HG03342 (cell line): ENCODE data around the gene CCM2.
"Not testable (repeated sequence)": the region's sequence is repeated elsewhere in the genome, so short reads cannot be mapped to it uniquely, and the experiment has no call there.

ENCODE experiments used
- ATAC-seq: cut with Tn5 transposase; IDR thresholded peaks from one replicate; pipeline ENCODE4 v1.9.1; 2021; ENCODE audit warnings: mild to moderate bottlenecking, moderate library complexity; ENCODE audit not compliant: unreplicated experiment

Gene CCM2

DNA sequence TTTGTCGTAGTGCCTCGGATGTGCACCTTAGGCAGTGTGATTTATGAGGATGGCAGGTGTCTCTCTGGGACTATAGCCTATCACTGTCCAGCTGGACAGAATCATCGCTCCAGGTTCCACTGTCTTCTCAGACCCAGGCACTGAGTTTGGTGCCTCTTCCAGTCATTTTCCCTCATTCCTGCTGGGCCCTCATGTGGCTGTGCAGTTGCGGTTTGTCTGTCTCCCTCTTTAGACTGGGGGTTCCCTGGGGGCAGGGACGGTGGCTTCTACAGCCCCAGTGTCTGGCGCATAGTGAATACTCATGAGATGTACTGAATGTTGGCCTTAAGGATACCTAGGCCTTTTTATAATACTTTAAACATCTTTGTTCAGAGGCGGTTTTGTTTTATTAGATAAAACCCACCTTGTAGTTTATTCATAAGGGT is 28.9 kb downstream of the CCM2 start:
- ATAC-seq = no peak

DNA sequence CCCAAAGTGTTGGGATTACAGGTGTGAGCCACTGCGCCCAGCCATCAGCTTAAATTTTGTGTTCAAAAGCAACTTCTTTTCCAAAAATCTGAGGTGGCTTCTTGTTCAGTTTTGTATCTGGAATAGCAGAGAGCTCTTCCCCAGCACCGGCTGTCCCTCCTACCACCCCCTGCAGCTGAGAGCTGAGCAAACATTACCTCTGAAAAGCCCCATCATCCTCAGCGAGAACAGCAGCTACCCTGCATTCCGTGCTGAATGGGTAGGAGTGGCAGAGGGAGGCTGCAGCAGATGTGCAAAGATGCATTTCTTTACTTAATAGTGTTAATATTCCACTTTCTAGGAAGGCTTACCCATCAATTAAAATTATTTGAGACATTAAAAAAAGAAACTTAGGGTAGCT is 31.8 kb downstream of the CCM2 start:
- no peak for ATAC-seq

DNA sequence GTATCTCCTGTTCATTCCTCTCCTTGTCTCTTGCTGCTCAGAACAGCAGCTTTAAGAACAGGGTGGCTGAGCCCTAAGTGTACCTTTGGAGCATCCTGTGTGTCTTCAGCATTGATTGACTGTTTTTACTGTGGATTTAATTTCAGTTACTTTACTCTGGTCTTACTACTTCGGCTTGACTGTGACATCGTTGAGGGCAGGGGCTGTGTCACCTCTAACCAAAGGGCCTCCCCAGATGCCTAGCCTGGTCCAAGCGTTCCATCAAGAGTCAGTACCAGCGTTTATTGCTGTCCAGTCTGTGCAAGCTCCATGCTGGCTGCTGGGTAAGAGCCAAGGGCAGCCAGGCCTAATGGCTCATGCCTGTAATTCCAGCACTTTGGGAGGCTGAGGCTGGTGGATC is 32.4 kb downstream of the CCM2 start:
- ATAC-seq = no peak

DNA sequence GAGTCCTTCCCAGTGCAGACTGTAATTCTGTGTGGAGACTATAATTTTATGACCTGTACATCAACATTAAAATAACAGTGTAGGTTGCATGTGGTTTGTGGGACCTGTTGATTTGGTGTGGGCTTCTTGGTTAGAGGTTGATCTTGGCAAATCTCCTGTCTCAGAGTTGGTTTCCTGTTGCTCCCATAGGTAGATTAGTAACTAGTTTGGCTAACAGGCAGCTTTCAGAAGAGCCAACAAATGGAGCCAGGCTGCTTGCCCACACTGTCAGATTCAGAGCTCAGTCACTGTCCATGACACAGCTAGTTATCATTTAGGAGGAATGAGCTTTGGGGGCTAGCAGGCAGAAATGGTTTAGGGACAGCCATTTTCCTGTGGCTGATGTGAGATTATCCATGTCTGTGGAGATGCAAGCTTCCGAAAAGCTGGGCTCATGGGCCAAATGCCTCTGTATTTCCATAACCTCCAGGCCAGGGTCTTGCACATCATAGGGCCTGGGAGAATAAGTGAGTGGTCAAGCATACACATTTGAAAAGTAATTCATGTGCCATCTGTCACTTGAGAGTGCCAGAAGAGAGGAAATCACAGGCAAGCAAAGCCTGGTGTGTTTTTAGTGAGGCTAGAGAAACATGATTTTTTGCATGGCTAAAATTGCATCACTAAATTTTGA is 33.4 kb downstream of the CCM2 start:
- ATAC-seq = no peak

DNA sequence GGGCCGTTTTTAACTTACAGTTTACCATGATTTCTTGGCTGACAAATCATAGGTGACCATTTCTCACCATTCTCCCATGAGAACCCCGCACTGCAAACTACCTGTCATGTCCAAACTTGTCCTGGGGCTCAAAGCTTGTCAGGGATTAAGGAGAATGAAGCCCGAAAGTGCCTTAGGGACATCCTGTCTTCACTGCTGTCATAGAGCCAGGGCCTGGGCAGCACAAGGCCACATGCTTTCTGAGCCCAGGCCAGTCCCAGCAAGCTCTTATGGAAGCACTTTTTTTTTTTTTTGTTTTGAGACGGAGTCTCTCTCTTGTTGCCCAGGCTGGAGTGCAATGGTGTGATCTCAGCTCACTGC is 33.9 kb downstream of the CCM2 start:
- no peak for ATAC-seq

DNA sequence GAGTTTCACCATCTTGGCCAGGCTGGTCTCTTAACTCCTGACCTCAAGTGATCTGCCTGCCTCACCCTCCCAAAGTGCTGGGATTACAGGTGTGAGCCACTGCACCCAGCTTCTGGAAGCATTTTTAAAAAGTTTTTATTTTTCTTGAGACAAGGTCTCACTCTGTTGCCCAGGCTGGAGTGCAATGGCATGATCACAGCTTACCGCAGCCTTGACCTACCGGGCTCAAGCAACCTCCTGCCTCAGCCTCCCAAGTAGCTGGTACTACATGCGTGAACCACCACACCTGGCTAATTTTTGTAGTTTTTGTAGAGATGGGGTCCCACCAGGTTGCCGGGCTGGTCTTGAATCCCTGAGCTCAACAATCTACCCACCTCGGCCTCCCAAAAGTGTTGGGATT is 34.7 kb downstream of the CCM2 start:
- ATAC-seq = not testable (repeated sequence)

DNA sequence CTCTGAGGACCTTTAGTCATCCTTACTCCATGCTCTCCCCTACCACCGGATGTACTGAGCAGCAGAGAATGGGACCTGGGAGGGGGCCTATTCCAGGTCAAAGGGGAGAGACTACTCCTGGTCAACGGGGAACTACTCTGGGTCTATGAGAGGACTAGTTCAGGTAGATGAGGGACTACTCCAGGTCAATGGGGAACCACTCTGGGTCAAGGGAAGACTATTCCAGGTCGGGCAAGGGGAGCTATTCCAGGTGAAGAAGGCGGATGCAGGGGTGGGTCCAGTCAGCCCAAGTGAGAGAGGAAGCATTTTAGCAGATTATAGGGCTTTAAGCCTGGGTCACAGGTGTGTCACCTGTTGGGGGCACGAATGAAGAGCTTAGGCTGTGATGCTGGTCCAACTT is 35.4 kb downstream of the CCM2 start:
- no peak for ATAC-seq

DNA sequence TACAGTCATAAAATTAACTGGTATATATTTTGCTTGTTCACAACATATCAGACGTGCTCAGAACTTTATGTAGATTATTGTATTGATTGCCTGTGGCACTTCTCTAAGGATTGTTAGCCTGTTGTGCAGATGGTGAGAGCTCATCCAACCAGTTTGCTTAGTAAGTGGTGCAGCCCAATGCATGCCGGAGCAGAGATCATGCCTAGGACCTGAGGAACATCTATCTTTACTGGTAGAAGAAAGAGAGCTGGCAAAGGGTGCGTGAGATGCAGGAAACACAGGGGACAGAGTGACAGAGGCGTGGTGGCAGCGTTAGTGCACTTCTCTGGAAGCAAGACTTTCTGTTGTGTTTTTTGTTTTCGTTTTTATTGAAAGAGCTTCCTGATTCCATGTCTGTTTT is 35.9 kb downstream of the CCM2 start:
- ATAC-seq = no peak

DNA sequence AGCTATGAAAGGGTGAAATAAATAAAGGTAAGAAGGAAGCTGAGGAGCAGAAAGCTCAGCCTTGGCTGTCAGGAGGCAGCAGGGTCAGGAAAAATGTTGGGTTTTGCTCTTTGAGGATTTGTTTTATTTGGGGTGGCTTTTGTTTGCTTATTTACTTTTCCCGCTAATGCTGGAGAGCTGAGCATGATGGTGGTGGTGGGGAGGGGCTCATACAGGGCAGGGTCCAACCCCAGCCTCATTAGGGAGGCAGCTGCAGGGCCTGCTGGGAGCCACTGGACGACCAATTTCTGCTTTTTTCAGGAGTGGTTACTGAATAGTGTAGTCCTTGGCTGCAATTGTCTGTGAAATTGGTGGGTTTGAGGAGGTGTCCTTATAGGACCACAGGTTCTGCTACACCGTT is 36.3 kb downstream of the CCM2 start:
- ATAC-seq = no peak

DNA sequence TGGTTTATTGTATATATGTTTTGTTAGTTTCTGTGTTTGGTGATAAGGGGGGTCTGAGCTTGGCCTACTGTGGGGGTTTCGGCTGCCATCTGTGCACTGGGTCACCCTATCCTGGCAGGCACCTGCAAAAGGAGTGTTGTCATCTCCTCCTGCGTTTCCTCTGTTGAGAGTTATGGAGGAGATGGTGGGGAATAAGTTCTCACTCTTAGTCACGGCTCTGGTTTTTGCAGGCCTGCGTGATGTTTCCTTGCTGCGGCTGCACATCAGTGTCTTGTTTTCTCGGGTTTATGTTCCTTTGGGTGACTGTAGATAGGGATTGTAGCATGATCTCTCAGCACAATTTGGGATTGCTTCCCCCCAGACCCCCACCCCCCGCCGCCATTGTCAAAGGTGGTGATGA is 36.8 kb downstream of the CCM2 start:
- ATAC-seq = no peak

DNA sequence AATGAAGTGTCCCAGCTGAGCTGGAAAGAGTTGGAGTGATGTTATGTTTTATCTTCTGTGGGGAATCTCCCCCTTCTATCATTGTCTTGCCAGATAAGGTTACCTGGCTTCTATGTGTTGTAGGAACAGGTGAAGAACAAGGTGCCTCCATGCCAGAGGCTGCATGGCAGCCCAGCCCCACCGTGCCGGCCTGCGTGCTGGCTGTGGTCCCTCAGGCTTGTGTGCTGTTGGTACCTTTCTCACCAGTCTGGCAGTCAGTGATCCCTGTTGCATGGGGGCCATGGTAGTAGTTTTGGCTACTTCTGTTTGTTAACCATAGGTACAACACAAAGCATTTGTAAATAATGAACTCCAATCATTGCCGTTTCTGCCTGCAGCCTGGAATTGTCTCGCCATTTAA is 37.9 kb downstream of the CCM2 start:
- ATAC-seq = no peak

DNA sequence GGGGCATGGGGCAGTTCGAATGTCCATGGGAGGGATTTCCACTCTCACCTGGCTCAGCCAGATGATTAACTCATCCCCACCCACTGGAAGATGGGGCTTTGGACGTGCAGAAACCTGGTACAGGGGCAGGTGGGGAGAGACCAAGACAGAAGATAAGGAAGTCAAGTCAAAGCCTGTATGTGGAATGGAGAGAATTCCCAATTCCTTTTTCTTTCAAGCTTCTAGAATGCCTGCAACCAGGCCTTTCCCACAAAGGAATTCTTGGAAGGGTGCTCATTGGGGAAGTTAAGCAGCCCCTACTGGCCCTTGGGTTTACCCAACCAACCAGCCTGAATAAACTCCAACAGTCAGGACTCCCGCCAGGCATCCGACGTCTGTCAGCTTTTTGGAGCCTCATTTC is 39.1 kb downstream of the CCM2 start:
- no peak for ATAC-seq

DNA sequence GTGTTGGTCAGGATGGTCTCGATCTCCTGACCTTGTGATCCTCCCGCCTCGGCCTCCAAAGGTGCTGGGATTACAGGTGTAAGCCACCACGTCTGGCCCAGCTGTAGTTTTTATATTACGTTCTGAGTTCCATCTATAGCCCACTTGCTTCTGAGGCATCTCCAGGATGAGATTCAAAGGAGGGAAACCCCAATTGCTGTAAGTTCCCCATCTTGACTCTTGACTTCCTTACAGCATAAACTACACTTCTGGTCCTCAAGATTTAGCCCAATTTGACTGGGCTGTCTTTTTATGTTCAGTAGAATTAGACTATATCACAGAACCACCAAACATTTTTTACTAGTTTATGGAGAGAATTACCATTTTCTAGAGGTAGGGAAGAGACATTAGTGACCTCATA is 44.3 kb downstream of the CCM2 start:
- no peak for ATAC-seq

DNA sequence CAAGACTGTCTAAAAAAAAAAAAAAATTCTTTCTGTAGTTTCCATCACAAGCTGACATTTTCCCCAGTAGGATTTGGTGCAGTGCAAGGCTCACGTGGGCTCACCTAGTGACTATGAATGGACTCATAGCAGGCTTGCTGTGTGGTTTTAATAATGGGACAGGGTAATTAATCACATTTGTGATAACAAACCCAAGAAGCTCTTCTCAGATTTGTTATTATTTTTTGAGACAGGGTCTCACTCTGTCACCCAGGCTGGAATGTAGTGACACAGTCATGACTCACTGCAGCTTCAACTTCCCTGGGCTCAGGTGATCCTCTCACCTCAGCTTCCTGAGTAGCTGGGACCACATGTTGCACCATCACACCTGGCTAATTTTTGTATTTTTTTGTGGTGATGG is 48.7 kb downstream of the CCM2 start:
- no peak for ATAC-seq

DNA sequence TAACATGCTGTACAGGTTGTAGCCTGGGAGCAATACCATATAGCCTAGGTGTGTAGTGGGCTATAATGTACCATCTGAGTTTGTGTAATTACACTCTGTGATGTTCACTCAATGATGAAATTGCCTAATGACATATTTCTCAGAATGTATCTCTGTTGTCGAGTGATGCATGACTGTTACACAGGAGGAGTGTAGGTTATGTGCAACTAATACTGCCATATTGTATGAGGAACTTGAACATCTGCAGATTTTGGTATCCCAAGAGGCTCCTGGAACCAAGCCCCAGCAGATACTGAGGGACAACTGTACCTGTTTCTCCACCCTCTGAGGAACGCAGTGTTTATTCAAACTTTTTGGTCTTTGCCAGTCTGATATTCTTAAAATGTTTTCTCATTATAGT is 50.2 kb downstream of the CCM2 start:
- no peak for ATAC-seq

DNA sequence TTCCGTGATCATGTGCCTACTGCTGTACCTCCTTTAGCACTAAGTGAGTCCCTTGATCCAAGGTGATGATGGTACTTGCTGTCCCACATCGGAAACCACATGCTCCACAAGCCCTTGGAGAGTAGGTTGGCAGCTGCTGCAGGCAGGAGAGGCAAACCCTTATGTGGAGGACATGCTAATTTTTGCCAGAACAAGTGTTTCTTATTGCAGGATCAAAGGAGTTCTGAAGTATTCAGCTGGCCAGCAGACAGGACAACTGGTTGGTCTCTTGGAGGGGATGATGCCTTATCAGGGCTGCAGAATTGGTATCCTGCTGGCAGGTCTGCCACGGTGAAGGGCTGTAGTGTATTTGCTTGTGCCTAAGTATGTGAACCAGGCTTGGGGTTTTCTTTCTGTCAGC is 52.0 kb downstream of the CCM2 start:
- no peak for ATAC-seq

DNA sequence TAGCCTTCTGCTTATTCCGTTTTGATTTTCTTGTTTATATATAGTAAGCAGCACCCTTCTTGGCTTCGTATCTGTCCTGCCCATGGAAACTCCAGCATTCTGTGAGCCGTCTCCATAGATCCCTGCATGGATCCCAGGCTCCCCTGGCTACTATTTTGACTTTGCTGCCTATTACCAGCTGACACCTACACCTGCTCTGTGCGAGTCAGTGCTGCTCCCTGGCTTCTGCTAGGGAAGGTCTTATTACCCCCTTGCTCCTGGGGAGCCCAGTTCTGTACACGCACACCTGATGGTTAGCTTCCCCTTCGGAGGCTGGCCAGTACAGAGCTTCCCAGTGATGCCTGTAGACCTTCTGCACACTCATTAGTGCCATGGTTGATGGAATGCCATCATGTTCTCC is 53.4 kb downstream of the CCM2 start:
- no peak for ATAC-seq

DNA sequence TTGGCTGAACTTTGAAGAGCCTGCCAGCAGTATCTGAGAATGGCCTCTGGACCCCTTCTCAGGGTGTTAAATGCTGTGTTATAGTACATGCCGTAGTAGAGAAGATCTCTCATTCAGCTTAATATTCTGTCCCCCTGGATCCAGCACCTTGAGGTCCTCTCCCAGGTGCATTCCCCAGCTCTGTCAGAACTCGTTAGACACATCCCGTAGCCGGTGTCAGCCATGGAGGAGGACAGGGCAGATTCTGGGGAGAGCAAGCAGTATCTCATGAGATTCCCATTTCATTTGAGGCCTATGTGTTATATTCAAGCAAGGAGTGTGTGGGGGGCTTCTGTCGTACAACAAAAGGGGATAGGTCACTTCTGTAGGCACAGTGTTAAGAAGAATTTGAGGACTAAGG is 53.9 kb downstream of the CCM2 start:
- no peak for ATAC-seq

DNA sequence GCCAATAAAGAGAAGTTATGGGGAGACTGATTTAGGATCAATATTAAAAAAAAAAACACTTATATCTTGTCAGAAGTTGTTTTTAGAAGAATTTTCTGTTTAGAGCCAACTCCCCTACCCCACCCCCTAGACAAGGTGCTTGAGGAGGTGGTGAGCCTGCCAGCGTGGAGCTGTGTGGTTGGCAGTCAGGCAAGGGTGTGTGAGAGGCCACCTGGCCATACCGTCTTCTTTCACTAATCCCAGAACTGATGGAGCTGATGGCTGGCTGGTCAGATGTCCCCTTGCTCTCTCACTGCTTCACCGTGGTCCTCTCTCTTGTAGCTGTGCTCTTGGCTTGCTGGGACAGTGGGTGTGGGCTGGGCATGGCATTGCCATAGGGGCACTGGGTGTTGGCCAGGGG is 54.4 kb downstream of the CCM2 start:
- no peak for ATAC-seq

DNA sequence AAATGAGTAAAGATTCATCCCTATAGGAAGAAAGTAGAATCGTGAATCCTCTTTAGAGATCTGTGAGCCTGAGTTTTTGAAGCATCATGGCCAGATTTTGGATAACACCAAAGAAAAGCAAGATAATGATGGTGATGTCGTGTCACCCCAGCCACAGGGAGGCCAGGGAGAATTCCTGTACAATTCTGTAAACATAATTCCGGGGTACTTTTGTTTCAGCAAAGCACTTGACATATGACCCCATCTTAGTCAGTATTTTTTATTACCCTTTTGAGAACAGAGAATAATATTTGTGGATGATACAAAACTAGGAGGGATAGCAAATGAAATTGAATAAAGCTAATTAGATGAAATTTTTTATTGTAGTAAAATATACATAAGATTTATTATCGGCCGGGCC is 55.0 kb downstream of the CCM2 start:
- ATAC-seq = no peak

DNA sequence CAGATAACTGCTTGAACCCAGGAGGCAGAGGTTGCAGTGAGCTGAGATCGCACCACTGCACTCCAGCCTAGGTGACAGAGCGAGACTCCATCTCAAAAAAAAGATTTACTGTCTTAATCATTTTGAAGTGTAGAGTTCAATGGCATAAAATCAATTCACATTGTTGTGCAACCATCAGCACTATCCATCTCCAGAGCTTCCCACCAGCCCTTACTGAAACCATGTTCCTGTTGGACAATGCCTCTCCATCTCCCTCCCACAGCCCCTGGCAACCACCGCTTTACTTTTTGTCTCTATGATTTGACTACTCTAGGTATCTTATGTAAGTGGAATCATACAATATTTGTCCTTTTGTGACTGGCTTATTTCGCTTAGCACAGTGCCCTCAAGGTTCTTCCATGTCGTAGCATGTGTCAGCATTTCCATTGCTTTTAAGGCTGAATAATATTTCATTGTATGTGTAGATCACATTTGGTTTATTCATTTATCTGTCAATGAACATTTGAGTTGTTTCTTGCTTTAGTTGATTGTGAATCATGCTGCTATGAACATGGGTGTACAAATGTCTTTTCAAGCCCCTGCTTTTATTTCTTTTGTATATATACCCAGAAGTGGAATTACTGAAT is 55.7 kb downstream of the CCM2 start:
- no peak for ATAC-seq

DNA sequence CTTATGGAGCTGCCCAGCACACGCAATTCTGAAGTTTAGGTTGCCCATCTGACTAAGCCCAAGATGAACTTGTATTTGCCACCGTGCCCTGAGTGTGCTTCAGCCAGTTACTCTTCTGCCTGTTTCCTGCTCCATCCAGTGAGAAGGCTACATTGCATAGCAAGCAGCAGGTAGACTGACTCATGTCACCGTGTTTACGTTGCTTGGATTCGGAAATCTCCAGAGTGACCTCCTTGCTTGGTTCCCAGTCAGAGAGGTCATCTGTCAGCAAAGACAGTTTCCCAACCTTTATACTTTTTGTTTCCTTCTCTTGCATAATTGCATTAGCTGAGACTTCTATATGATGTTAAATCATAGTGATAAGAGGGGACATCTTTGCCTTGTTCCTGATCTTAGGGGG is 57.9 kb downstream of the CCM2 start:
- no peak for ATAC-seq

DNA sequence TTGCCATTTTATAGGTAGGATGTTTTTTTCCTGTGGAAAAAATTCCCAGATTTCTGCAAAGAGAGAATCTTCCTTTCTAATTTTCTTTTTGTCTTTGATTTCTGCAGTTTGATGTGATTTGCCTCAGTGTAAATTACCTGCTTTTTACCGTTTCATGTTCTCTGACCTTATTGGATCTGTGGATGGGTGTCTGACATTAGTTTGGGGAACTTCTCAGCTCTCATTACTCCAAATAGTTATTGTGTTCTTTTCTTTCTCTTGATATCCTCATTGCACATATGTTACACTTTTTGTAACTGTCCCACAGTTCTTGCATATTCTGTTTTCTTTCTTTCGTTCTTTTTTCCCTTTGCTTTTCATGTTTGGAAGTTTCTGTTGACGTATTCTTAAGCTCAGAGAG is 60.3 kb downstream of the CCM2 start:
- ATAC-seq = no peak
